ENCODE measurements around the gene SRSF3.
"Not testable (repeated sequence)": the region's sequence is repeated elsewhere in the genome, so short reads cannot be mapped to it uniquely, and the experiment has no call there.

SRSF3 gene

DNA sequence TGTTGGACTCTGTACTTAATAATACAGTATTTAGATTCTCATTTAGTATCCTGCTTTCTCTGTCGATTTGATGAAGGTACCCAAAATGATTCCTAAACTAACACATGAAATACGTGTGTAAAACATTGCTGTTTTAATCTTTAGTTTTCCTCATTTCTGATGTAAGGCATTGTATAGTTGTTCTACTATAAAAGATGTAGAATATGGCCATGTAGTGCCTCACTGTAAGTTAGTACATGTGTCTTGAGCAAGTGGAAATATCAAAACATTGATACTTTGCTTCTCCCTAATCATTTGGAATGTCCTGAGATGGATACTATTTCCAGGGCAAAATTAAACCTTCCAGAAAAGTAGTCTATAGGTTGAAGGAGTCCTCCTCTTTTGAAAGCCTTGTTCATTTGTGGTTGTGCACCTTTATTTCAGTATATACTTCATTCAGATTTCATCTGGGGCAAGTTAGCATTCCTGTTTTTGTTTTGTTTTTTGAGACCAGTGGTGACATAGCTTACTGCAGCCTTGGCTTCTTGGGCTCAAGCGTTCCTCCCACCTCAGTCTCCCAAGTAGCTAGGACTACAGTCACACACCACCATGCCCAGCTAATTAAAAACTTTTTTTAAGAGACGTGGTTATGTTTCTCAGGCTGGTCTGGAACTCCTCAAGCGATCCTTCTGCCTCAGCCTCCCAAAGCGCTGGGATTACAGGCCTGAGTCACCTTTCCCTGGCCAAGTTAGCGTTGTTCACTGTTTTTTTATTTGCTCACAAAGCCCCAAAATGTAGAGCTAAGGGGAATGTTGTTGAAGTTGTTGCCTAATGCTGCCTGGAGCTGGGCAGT, 11.6 kb downstream of the SRSF3 start:
- FAIRE-seq = no peak

DNA sequence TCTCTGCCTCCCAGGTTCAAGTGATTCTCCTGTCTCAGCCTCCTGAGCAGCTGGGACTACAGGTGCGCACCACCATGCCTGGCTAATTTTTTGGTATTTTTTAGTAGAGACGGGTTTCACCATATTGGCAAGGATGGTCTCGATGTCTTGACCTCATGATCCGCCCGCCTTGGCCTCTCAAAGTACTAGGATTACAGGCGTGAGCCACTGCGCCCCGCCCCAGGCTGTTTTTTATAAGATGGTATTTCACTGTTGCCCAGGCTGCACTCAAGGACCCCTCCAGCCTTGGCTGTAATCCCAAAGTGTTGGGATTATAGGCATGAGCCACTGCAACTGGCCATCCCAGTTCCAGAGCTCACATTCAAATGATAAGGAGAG, 13.1 kb downstream of the SRSF3 start:
- not testable (repeated sequence) for FAIRE-seq

DNA sequence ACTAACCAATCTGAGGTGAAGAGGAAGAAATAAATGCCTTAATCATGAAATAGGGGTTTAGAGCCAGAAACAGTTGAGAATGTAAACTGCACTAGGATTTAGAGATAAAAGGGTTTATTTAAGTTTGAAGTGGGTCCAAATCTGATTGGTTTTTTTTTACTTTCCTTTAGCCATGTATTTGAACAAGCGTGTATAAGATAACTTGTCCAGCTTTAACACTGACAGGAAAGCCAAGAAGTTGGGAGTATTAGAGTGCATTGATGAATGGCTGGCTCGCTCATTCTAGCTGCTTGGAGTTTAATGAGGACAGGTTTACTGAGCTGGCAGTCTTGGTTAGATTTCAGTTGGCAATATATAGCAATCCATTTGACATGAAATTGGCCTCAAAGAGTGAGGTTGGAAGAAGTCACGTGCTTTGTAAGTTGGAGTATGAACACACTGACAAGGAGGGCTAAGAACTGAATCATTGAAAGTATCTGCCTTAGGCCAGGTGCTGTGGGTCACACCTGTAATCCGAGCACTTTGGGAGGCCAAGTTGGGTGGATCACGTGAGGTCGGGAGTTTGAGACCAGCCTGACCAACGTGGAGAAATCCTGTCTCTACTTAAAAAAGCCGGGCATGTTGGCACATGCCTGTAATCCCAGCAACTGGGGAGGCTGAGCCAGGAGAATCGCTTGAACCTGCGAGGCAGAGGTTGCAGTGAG, 13.7 kb downstream of the SRSF3 start:
- FAIRE-seq = no peak

DNA sequence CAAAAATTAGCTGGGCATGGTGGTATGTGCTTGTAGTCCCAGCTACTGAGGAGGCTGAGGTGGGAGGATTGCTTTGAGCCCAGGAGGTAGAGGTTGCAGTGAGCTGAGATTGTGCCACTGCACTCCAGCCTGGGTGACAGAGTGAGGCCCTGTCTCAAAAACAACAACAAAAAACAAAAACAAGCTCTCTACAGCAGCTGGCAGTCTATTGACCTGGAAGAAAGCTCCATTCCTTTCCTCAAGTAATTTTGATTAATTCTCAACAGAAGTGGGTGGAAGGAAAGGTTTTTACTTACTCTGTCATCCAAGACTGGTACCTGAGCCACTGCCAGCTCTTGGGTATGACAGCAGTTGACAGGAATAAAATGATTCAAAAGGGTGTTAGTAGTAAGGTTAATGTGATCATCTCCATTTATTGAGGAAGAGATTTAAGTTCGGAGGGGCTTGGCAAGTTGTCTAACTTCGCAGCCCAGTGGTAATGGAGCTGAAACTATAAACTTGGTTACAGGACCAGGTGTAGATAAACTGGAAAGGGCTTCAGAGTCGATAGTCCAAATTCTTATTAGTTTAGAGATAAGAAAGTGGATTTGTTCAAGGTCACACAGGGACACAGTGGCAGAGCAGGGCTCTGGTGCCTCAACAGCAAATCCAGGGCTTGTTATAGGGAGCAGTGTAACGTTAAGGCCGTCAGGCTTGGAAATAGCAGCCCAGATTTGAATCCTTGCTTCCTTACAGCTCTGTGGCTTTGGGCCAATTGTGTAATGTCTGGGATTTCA, 14.8 kb downstream of the SRSF3 start:
- FAIRE-seq = no peak

DNA sequence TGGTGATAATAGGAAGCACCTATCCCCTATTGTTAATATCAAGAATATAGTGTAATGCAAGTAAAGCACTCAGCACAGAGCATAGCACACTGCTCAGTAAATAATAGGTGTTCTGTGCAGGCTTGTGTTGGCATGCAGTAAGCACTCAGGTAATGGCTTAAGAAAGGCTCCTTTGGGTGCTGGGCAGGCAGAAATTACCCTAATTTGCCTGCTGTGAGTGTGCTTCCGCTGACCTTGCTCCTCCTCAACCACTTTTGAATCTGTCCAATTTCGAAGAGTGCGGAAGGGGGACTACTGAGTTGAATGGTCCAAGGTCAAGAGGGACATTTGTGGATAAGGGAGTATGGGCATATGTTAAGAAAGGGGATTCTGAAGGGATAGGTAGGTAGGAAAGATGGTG, 15.4 kb downstream of the SRSF3 start:
- FAIRE-seq = no peak

DNA sequence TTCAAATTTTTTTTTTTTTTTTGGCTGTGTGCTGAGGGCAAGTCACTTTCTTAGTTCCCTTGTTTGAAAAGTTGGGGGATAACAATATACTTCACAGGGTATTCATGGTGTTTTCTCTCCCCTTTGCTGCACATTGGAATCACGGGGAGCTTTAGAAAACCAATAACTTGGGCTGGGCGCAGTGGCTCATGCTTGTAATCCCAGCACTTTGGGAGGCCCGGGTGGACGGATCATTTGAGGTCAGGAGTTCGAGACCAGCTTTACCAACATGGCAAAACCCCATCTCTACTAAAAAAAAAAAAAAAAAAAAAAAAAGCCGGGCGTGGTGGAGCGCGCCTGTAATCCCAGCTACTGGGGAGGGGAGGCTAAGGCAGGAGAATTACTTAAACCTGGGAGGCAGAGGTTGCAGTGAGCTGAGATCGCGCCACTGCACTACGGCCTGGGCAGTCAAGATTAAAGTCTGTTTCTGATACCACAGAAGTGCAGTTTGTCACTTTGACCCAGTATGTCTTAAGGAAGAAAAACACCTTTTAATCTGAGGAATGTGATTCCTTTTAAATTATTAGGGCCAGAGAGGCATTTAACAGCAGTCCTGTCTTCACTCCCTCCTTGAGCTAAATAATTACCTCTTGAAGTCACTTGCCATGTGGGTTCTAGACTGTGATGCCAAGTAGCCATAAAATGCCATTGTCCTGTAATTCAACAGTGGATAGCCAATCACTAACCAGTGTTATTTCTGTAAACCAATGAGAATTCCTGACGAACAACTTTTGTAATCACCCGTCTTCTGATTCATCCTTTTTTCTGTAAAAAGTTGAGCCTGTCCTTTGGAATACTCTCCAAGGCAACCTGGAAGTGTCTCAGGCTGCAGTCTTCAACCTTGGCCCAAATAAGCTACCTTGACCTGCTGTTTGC, 16.1 kb downstream of the SRSF3 start:
- no peak for FAIRE-seq

DNA sequence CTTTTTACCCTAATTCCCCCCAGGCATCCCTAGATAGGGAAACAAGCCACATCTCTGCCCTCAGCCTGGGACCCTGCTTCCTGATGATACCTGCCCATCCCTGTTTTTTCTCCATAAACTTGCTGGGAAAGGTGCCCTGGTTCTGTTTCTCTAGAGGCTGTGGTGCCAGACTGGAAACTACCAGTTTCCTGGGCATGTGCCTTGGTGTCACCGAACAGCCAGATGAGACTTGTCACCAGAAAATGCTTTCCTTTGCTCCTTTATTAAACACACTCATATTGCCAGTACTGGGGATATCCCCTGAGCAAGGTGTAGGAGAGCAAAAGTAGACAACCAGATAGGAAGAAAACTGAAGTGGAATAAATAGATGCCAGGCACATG, 16.8 kb downstream of the SRSF3 start:
- no peak for FAIRE-seq

DNA sequence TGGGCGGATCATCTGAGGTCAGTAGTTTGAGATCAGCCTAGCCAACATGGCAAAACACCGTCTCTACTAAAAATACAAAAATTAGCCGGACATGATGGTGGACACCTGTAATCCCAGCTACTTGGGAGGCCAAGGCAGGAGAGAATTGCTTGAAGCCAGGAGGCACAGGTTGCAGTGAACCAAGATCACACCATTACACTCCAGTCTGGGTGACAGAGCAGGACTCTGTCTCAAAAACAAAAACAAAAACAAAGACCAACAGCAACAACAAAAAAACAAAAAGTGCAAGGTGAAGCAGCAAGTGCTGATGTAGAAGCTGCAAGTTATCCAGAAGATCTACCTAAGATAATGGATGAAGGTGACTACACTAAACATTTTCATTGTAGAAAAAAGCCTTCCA, 17.5 kb downstream of the SRSF3 start:
- not testable (repeated sequence) for FAIRE-seq

DNA sequence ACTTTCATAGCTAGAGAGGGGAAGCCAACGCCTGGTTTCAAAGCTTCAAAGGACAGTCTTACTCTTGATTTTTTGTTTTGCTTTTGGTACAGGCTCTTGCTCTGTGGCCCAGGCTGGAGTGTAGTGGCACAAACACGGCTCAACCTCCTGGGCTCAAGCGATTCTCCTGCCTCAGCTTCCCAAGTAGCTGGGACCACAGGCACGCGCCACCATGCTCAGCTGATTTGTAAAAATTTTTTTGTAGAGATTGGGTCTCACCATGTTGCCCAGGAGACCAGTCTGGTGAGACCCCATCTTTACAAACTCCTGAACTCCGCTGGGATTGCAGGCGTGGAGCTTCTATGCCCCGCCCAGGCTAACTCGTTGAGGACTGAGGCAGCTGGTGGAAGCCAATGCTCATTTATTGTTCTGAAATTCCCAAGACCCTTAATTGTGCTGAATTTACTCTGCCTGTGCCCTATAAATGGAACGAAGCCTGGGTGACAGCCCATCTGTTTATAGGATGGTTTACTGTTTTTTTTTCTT, 18.0 kb downstream of the SRSF3 start:
- no peak for FAIRE-seq

DNA sequence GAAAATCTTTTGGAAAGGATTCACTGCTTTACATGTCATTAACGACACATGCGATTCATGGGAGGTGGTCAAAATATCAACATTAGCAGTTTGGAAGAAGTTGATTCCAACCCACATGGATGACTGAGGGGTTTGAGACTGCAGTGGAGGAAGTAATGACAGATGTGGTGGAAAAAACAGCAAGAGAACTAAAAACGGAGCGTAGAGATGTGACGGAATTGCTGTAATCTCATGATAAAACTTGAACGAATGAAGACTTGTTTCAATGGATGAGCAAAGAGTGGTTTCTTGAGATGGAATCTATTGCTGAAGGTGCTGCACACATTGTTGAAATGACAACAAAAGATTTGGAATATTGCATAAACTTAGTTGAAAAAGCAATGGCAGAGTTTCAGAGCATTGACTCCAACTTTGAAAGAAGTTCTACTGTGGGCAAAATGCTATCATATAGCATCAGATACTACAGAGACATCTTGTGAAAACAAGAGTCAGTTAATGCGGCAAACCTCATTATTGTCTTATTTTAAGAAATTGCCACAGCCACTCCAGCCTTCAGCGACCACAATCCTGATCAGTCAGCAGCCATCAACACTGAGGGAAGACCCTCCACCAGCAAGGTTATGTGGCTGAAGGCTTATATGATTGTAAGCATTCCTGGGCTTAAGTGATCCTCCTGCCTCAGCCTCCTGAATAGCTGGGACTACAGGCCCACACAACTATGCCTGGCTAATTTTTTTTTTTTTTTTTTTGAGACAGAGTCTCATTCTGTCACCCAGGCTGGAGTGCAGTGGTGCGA, 19.2 kb downstream of the SRSF3 start:
- no peak for FAIRE-seq

DNA sequence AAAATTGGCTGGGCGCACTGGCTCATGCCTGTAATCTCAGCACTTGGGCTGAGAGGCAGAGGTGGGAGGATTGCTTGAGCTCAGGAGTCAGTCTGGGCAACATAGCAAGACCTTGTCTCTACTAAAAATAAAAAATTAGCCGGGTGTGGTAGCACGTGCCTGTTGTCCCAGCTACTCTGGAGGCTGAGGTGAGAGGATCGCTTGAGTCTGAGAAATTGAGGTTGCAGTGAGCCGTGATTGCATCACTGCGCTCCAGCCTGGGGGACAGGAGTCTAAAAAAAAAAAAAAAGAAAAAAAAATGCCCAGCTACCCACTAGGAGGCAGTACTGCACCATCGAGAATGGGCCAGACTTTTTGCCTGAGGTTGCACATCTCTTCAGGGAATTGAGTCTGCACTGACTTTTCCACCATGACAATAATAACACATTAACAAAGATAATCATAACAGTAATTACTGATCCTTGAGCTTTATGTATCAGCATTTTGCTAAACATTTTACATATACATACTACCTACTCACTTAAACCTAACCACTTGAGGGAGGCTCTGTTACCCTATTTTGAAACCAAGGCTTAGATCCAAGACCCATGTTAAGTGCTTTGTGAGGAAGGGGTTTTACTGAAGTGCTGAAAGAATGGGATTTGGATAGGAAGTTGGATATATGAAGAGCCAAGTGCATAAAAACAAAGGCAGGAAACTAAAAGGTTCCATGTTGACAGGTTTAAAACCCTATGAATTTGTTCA, 21.0 kb downstream of the SRSF3 start:
- peak; percentile 46 for FAIRE-seq

DNA sequence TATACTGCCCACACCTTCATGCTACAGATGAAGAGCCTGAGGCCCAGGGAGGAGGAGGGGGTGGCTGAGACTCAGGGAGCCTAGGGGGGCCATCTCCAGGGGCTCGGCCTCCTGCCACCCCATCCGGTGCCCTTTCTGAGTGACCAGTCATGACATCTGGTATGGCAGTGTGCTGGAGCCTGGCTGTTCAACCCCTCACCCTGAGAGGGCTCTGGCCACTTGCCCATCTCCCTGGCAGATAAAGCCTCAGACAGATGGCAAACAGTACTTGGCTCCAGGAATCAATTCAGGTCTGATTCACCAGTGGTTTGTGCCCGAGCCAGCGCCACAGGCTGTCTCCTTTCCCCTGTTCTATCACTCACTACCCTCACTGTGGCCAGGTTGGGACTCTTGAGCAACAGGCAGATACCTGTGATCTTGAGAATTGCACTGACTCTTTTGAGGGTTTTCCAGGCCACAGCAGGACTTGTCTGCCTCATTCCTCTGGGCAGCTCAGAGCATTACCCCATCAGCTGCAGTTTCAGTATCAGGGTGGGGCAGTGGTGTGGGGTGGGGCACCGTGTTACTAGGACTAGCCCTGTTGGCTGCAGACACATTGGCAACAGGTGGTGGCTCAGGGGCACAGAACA, 22.8 kb downstream of the SRSF3 start:
- FAIRE-seq = no peak

DNA sequence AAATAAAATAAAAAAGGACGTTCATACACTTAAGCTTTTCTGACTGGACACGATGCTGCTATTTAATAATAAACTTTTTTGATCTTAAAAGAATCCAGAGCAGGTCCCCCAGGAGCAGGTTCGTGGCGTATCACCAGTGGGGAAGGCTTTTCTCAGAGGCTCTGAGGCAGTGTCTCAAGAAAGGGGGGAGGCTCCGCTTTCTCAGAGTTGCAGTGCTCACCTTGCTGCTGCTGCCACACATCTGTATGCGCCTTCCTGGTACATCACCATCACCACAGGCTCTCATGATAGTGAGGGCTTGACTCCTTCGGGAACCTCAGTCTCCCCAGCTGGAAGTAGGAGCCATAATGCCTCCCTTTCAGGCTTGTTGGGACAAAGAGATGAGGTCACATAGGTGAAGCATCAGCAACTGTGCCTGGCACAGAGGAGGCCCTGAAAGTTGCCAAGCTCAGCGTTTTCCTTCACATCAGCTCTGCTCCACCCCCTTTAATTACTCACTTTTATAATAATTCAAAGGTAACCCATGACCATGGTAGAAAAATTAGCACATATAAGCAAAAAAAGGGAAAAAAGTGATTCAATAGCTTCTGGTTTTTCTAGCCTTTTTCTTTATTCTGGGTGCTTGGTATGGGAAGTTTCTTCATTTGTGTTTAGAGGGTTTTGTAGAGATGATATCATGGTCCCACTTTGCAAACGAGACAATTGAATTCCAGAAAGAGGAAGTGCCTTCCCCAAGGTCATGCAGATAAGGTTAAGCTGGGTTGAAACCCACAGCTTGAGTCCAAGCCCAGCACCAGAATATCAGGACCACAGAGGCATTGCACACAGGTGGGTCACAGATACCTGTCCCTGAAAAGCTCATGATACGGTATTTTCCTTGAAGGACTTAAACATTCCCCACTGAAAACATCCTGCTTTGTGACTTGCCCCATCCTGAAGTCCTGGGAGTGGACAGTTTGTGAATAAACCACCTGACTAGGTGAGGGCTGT, 24.5 kb downstream of the SRSF3 start:
- FAIRE-seq = no peak

DNA sequence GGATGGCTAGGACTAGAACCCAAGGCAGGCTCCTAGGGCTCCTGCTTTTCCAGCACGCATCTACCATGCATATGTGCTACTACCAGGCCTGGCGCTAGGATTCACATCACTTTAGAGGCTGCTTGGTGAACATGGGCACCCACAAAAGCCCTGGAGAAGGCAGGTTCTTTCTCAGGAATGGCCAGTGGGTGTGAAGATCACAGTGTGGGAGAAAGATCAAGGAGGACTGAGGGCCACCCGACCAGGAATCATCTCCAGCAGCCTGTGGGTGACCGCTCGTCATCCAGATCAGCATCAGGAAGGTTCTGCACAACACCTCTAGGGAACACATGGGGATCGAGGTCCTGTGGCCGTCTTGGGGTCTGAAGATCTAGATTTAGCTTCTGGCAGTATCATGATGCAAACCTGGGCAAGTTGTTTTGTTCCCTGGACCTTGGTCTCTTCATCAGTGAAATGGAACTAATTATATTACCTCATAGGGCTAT, 27.3 kb downstream of the SRSF3 start:
- FAIRE-seq = no peak

DNA sequence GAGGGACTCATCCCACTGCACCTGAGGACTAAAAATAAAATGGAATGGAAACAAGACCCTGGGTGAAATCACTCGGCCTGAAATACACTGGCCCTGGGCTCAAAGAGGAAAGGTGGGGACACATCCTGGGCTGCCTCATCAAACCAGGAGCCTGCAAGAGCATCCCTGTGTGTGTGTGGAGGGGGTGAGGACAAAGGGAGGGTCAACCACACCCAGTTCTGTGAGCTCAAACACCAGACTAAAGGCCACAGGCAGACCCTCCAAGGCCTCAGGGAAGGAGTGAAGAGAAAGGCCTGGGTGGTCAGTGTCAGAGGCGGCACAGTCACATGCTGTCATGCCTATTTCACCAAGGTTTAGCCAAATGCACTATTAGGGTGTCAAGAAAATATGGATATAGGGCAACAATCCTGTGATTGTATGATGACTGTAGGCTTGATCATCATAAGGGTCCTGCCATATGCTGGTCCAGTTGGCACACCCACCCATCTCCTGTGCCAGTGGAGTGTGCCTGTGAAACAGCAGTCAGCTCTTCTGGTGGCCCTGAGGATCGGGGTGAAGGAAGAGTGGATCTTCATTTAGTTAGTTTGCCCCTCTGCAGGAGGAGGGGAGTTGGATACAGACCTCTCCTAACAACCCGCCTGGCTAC, 28.9 kb downstream of the SRSF3 start:
- FAIRE-seq = no peak

DNA sequence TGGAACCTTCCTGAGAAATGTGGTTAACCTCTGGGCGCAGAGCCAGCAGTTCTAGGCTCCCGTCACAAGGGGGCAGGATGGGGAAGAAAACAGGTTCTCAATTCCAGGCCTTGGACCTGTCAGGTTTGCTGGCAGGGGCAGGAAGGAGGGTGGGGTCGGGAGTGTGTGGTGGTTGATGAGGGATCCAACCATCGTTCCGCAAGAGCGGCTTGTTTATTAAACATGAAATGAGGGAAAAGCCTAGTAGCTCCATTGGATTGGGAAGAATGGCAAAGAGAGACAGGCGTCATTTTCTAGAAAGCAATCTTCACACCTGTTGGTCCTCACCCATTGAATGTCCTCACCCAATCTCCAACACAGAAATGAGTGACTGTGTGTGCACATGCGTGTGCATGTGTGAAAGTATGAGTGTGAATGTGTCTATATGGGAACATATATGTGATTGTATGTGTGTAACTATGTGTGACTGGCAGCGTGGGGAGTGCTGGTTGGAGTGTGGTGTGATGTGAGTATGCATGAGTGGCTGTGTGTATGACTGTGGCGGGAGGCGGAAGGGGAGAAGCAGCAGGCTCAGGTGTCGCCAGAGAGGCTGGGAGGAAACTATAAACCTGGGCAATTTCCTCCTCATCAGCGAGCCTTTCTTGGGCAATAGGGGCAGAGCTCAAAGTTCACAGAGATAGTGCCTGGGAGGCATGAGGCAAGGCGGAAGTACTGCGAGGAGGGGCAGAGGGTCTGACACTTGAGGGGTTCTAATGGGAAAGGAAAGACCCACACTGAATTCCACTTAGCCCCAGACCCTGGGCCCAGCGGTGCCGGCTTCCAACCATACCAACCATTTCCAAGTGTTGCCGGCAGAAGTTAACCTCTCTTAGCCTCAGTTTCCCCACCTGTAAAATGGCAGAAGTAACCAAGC, 29.6 kb downstream of the SRSF3 start:
- FAIRE-seq = no peak
